Measurements from ENCODE around the gene GBP6.
"Not testable (repeated sequence)": the region's sequence is repeated elsewhere in the genome, so short reads cannot be mapped to it uniquely, and the experiment has no call there.

GBP6 gene

GRCh38 chr1:89363638-89364536 lies at the start of gene GBP6:
Gene GBP6 (plus strand): TSS chr1:89364059. CDS start chr1:89368552, 4,493 bp downstream.
- no peak for DNase-seq (ENCODE audit: low spot score)

GRCh38 chr1:89322402-89322801 lies 41.5 kb upstream of the GBP6 start:
- no peak for DNase-seq (ENCODE audit: low spot score)

- no peak for DNase-seq (ENCODE audit: low spot score)
Observed at GRCh38 chr1:89331890-89332289, 32.0 kb upstream of the GBP6 start.

GRCh38 chr1:89332461-89332860 lies 31.4 kb upstream of the GBP6 start:
- no peak for DNase-seq (ENCODE audit: low spot score)

GRCh38 chr1:89335486-89335885 lies 28.4 kb upstream of the GBP6 start:
- DNase-seq (ENCODE audit: low spot score): no peak

- no peak for DNase-seq (ENCODE audit: low spot score)
Observed at GRCh38 chr1:89337903-89338302, 26.0 kb upstream of the GBP6 start.

- DNase-seq (ENCODE audit: low spot score): no peak
Observed at GRCh38 chr1:89339039-89339438, 24.8 kb upstream of the GBP6 start.

GRCh38 chr1:89345479-89345878 lies 18.4 kb upstream of the GBP6 start:
- not testable (repeated sequence) for DNase-seq (ENCODE audit: low spot score)

GRCh38 chr1:89347296-89347695 lies 16.6 kb upstream of the GBP6 start:
- DNase-seq (ENCODE audit: low spot score): no peak

- DNase-seq (ENCODE audit: low spot score): no peak
Observed at GRCh38 chr1:89350298-89350697, 13.6 kb upstream of the GBP6 start.

GRCh38 chr1:89351597-89352311 lies 12.1 kb upstream of the GBP6 start:
- no peak for DNase-seq (ENCODE audit: low spot score)

GRCh38 chr1:89352421-89352820 lies 11.4 kb upstream of the GBP6 start:
- no peak for DNase-seq (ENCODE audit: low spot score)

- DNase-seq (ENCODE audit: low spot score): no peak
Observed at GRCh38 chr1:89354205-89354604, 9.7 kb upstream of the GBP6 start.

- no peak for DNase-seq (ENCODE audit: low spot score)
Observed at GRCh38 chr1:89355056-89355455, 8.8 kb upstream of the GBP6 start.

GRCh38 chr1:89356658-89357400 lies 7.0 kb upstream of the GBP6 start:
- DNase-seq (ENCODE audit: low spot score): no peak

- peak; percentile 48 for DNase-seq (ENCODE audit: low spot score)
Observed at GRCh38 chr1:89358287-89358893, 5.5 kb upstream of the GBP6 start.

GRCh38 chr1:89360716-89361115 lies 3.1 kb upstream of the GBP6 start:
- no peak for DNase-seq (ENCODE audit: low spot score)

- DNase-seq (ENCODE audit: low spot score): no peak
Observed at GRCh38 chr1:89361681-89362080, 2.2 kb upstream of the GBP6 start.

- DNase-seq (ENCODE audit: low spot score): no peak
Observed at GRCh38 chr1:89363196-89363595, 663 bp upstream of the GBP6 start.

GRCh38 chr1:89364954-89365550 lies 1.2 kb downstream of the GBP6 start:
- no peak for DNase-seq (ENCODE audit: low spot score)

GRCh38 chr1:89367221-89367620 lies 3.4 kb downstream of the GBP6 start:
- DNase-seq (ENCODE audit: low spot score): no peak

- DNase-seq (ENCODE audit: low spot score): no peak
Observed at GRCh38 chr1:89369331-89369730, 5.5 kb downstream of the GBP6 start.

Data from hematopoietic multipotent progenitor cell treated with erythropoietin and hydrocortisone succinate and interleukin-3 and kit ligand, for 17 days (in vitro differentiated cells).